Ramos (cell line): Measurements from ENCODE around the gene GPR4.

Experiments used
- in situ Hi-C: fragments of 300-500 bp; cut with MboI; formaldehyde crosslinking; loops from one replicate; pipeline ENCODE4 v1.14.3; 2022; ENCODE audit warnings: low sequenced_read_pairs; ENCODE audit not compliant: unreplicated experiment

GPR4 gene

DNA sequence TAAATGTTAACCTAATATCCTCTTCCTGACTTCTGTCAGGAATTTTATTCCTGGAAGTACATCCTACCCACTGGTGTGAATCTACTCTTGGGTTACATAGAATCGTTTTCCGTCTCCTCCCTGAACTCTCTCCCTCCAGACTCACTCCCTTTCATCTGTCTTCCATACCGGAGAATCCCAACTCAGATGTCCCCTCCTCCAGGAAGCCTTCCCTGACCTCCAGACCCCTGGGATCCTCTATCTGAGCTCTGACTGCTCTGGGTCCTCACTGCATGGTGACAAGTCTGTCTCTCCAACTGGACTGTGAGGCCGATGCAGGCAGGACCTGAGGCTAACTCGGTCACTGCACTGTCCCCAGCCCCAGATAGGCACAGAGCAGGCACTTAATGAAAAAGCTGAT is 42.0 kb downstream of the GPR4 start:
- in situ Hi-C loops = loop anchor here (10.0 kb wide), 1 partner anchor 125 kb away; no protein-coding TSS in a partner anchor

DNA sequence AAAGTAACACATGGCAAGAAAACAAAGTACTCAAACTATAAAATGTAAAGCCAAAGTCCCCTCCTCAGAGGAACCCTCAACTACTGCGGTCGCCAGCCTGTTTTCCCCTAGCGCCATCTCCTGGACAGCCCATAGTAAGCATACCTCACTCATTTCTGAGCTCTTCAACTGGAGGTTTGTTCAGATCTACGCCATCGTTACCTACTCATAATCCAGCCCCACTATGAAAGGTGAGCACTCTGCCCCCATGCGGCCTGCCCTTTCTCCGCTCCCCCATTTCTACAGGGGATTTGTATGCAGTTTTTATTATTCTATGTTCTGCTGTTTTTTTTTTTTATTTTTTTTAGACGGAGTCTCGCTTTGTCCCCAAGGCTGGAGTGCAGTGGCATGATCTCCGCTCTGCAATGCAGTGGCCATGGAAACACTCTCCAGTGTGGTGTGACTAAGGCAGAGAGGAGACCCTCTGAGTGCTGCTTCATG is 43.6 kb downstream of the GPR4 start:
- in situ Hi-C loops = loop anchor here (5.0 kb wide), 1 partner anchor 41 kb away; no protein-coding TSS in a partner anchor

- in situ Hi-C loops = loop anchor here (5.0 kb wide), 1 partner anchor 40 kb away; no protein-coding TSS in a partner anchor
Measured at GRCh38 chr19:45556835-45557234, 45.2 kb downstream of the GPR4 start.

DNA sequence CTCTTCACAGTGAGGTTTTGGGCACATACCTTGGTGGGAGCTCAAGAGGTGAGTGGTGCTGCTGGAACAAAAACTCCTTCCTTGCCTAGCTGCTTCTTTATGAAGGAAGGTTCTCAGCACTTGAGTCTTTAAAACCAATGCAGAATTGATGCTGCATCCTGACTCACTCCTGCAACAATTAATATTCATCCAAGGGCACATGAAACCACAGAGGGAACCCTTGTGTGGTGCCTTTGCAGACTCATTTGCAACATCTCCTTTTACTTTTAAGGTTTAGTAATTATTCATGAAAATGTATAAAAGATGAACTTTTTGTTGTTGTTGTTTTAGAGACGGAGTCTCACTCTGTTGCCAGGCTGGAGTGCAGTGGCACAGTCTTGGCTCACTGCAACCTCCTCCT is 47.5 kb downstream of the GPR4 start:
- in situ Hi-C loops = no loop called here

- in situ Hi-C loops = no loop called here
Measured at GRCh38 chr19:45553464-45553863, 48.5 kb downstream of the GPR4 start.

DNA sequence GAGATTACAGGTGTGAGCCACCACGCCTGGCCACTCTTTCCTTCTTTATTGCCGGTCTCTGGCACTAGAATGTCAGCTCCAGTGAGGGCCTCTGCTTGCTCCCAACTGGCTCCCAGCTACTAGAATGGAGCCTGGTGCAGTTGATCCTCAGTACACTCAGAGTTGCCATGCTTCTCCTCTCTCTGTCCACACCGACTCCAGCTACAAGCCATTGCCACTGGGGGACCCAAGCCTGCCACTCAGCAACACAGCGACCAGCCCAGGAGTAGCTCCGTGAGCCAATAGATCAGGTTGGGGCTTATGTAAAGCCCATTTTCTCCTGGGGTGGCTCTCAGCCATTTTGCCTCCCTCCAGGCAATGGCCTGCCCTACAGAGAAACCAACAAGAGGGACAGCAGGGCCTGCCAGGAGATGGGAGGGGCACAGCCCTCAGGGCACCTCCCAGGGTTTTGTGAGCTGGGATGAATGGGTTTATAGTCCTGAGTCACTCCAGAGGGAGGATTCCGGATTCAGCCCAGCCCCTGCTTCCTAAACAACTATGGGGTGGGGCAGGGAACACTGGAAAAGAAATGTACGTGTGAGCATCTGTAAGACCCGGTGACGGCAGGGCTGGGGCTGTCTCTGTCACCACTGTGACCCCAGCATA is 53.9 kb downstream of the GPR4 start:
- in situ Hi-C loops = no loop called here

- in situ Hi-C loops = no loop called here
Measured at GRCh38 chr19:45547211-45547770, 54.7 kb downstream of the GPR4 start.

DNA sequence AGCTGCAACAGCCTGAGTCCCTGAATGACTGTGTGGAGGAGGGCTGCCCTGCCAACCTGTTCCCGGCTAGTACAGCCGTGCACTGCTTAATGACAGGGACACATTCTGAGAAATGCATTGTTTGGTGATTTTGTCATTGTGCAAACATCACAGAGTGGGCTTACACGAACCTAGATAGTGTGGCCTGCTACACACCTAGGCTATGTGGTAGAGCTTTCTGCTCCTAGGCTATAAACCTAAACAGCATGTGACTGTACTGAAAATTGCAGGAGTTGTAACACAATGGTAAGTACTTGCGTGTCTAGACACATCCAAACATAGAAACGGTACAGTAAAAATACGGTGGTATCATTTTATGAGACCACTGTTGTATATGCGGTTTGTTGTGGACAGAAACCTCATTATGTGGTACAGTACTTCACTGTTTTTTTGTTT is 59.8 kb downstream of the GPR4 start:
- in situ Hi-C loops = no loop called here
